Measurements from ENCODE around the gene PACRG. TPM values are rescaled to one million over a fixed set of nuclear protein-coding genes. Genes with fewer than 3 reads are reported as not detected.

PACRG gene
- polyA plus RNA-seq, 1 of the 3 experiments (the other 2 are of a cell fraction): 0.56 TPM

GRCh38 chr6:163287626-163288025 is 559.9 kb downstream of the PACRG start:
- no peaks in the 10 kb centered on the region; a peak in 1 of 4 replicates for H3K4me1 ChIP-seq (ENCODE audit: control insufficient read depth in 1 of 2, insufficient read depth in 2 of 2, low read depth in 1 of 2, low read length in 1 of 2)

DNA sequence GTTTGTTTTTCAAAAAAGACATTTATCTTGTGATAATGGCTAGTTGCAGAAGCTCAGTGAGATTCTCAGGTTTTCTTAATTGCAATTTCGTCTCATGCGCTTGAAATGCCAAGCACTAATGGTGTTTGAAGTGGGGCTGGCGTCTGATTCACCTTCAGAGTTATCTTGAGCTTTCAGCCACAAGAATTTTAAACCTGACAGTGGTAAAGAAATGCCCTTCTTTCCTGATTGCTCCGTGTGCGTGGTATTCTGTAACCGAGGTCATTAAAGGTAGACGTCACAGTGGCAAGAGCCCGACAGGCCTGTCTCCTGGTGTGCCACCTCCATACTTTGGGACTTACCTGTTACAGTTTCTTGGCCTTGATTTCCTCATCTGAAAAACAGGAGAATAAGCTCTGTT is 560.3 kb downstream of the PACRG start:
- ChIA-PET POLR2A (no interaction called here), CTCF (interaction anchor here (0.5 kb wide), 1 partner anchor 329 kb away, joined by 3 read pairs; no protein-coding TSS in a partner anchor)
- Histone ChIP-seq H3K36me3 (replicated peaks in 1 of 2; ENCODE audit: control insufficient read depth in 1 of 2, insufficient read depth in 2 of 2, low read length in 1 of 2) (no peaks in the 10 kb centered on the region), H3K27ac (ENCODE audit: low read depth in 2 of 2, low read length in 1 of 2) (no peak overlapping the region), H3F3A (replicated peaks; ENCODE audit: insufficient read depth) (no peaks in the 10 kb centered on the region), H3K79me2 (ENCODE audit: insufficient read depth) (no peaks in the 10 kb centered on the region), H3K4me2 (no peak overlapping the region), H3K4me3 (ENCODE audit: low read depth in 2 of 2, low read length in 1 of 2) (no peak overlapping the region), H3K9me3 (no peaks in the 10 kb centered on the region), H3K27me3 (ENCODE audit: insufficient read depth) (no peaks in the 10 kb centered on the region), H2AFZ (ENCODE audit: low read depth) (no peak overlapping the region), H3K4me1 (ENCODE audit: control insufficient read depth in 1 of 2, insufficient read depth in 2 of 2, low read depth in 1 of 2, low read length in 1 of 2) (no peaks in the 10 kb centered on the region; a peak in 1 of 4 replicates), H4K20me1 (ENCODE audit: insufficient read depth) (no peaks in the 10 kb centered on the region), H3K9ac (no peak overlapping the region), H3K9me2 (no peaks in the 10 kb centered on the region)
- DNase-seq: no peak
- 82% methylated on average over 8 of the region's 8 CpGs for WGBS (ENCODE audit: low lambda C conversion rate)
- TF ChIP-seq RCOR1 (IDR thresholded peaks at IDR 0.05; ENCODE audit: low read length): no peak
- TF ChIP-seq NFIC (IDR thresholded peaks at IDR 0.05; ENCODE audit: borderline replicate concordance): no peak
- TF ChIP-seq, protein P1, sequence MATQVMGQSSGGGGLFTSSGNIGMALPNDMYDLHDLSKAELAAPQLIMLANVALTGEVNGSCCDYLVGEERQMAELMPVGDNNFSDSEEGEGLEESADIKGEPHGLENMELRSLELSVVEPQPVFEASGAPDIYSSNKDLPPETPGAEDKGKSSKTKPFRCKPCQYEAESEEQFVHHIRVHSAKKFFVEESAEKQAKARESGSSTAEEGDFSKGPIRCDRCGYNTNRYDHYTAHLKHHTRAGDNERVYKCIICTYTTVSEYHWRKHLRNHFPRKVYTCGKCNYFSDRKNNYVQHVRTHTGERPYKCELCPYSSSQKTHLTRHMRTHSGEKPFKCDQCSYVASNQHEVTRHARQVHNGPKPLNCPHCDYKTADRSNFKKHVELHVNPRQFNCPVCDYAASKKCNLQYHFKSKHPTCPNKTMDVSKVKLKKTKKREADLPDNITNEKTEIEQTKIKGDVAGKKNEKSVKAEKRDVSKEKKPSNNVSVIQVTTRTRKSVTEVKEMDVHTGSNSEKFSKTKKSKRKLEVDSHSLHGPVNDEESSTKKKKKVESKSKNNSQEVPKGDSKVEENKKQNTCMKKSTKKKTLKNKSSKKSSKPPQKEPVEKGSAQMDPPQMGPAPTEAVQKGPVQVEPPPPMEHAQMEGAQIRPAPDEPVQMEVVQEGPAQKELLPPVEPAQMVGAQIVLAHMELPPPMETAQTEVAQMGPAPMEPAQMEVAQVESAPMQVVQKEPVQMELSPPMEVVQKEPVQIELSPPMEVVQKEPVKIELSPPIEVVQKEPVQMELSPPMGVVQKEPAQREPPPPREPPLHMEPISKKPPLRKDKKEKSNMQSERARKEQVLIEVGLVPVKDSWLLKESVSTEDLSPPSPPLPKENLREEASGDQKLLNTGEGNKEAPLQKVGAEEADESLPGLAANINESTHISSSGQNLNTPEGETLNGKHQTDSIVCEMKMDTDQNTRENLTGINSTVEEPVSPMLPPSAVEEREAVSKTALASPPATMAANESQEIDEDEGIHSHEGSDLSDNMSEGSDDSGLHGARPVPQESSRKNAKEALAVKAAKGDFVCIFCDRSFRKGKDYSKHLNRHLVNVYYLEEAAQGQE (IDR thresholded peaks at IDR 0.05; ENCODE audit: low read depth, low read length): no peak
- TF ChIP-seq, protein P2, sequence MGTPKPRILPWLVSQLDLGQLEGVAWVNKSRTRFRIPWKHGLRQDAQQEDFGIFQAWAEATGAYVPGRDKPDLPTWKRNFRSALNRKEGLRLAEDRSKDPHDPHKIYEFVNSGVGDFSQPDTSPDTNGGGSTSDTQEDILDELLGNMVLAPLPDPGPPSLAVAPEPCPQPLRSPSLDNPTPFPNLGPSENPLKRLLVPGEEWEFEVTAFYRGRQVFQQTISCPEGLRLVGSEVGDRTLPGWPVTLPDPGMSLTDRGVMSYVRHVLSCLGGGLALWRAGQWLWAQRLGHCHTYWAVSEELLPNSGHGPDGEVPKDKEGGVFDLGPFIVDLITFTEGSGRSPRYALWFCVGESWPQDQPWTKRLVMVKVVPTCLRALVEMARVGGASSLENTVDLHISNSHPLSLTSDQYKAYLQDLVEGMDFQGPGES (IDR thresholded peaks at IDR 0.05; ENCODE audit: low read depth, low read length): no peak
- TF ChIP-seq, protein P3, sequence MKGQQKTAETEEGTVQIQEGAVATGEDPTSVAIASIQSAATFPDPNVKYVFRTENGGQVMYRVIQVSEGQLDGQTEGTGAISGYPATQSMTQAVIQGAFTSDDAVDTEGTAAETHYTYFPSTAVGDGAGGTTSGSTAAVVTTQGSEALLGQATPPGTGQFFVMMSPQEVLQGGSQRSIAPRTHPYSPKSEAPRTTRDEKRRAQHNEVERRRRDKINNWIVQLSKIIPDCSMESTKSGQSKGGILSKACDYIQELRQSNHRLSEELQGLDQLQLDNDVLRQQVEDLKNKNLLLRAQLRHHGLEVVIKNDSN (IDR thresholded peaks at IDR 0.05; ENCODE audit: borderline replicate concordance, low read depth): no peak
- no peak for TF ChIP-seq ELF1 (IDR thresholded peaks at IDR 0.05)
- TF ChIP-seq YY1 (IDR thresholded peaks at IDR 0.05; ENCODE audit: low read depth): no peak

More at GRCh38 chr6:163287626-163288025, 559.9 kb downstream of the PACRG start:
- Histone ChIP-seq H3K9me2 (no peaks in the 10 kb centered on the region), H3K79me2 (ENCODE audit: insufficient read depth) (no peaks in the 10 kb centered on the region), H2AFZ (ENCODE audit: low read depth) (no peak overlapping the region), H3K9ac (no peak overlapping the region), H3K4me2 (no peak overlapping the region), H3K27me3 (ENCODE audit: insufficient read depth) (no peaks in the 10 kb centered on the region), H3F3A (replicated peaks; ENCODE audit: insufficient read depth) (no peaks in the 10 kb centered on the region), H3K27ac (ENCODE audit: low read depth in 2 of 2, low read length in 1 of 2) (no peak overlapping the region), H4K20me1 (ENCODE audit: insufficient read depth) (no peaks in the 10 kb centered on the region), H3K4me3 (ENCODE audit: low read depth in 2 of 2, low read length in 1 of 2) (no peak overlapping the region), H3K36me3 (replicated peaks in 1 of 2; ENCODE audit: control insufficient read depth in 1 of 2, insufficient read depth in 2 of 2, low read length in 1 of 2) (no peaks in the 10 kb centered on the region), H3K9me3 (no peaks in the 10 kb centered on the region)
- CTCF ChIA-PET: interaction anchor here (0.5 kb wide), 1 partner anchor 329 kb away, joined by 3 read pairs; no protein-coding TSS in a partner anchor
- POLR2A ChIA-PET: no interaction called here
- 92% methylated on average over 8 of the region's 8 CpGs for WGBS (ENCODE audit: low lambda C conversion rate)
- TF ChIP-seq, protein P3 (IDR thresholded peaks at IDR 0.05; ENCODE audit: borderline replicate concordance, low read depth): no peak
- TF ChIP-seq SMC3 (IDR thresholded peaks at IDR 0.05; ENCODE audit: low read depth, low read length): no peak
- no peak for TF ChIP-seq JUND (IDR thresholded peaks at IDR 0.05)
- no peak for TF ChIP-seq USF2 (IDR thresholded peaks at IDR 0.05; ENCODE audit: borderline replicate concordance, low read depth, low read length)
- no peak for TF ChIP-seq RXRA (IDR thresholded peaks at IDR 0.05; ENCODE audit: borderline replicate concordance, low read depth)
- TF ChIP-seq NRF1 (IDR thresholded peaks at IDR 0.05; ENCODE audit: low read depth, low read length): no peak
- TF ChIP-seq, protein P1 (IDR thresholded peaks at IDR 0.05; ENCODE audit: low read depth, low read length): no peak
- no peak for TF ChIP-seq TAF1 (IDR thresholded peaks at IDR 0.05; ENCODE audit: borderline replicate concordance, low read depth, low read length)
- TF ChIP-seq POLR2AphosphoS5 (IDR thresholded peaks at IDR 0.05; ENCODE audit: low read depth, low read length): no peak
- DNase-seq: no peak
